HFFc6 (cell line): Measurements from ENCODE around the gene FMNL2. TPM values are rescaled to one million over a fixed set of nuclear protein-coding genes. Genes with fewer than 3 reads are reported as not detected.

Experiments used
- DNase-seq: peaks from one replicate; pipeline ENCODE4 v3.0.0-alpha.2; 2018
- H3K27ac Mint-ChIP-seq: 2 replicates; pipeline ENCODE4 v1.8.0; 2020; ENCODE audit warnings: mild to moderate bottlenecking, mixed read lengths
- H3K27me3 Mint-ChIP-seq: 2 replicates; pipeline ENCODE4 v1.8.0; 2021; ENCODE audit warnings: mild to moderate bottlenecking, moderate library complexity, mixed read lengths; ENCODE audit not compliant: insufficient read depth
- H3K36me3 Mint-ChIP-seq: 2 replicates; pipeline ENCODE4 v1.8.0; 2021; ENCODE audit warnings: low read depth, mixed read lengths
- H3K4me1 Mint-ChIP-seq: 2 replicates; pipeline ENCODE4 v1.8.0; 2020; ENCODE audit warnings: low read depth, mixed read lengths
- H3K4me3 Mint-ChIP-seq: 2 replicates; pipeline ENCODE4 v1.8.0; 2020; ENCODE audit warnings: mild to moderate bottlenecking, moderate library complexity, mixed read lengths
- H3K9me3 Mint-ChIP-seq: 2 replicates; pipeline ENCODE4 v1.8.0; 2020; ENCODE audit warnings: mild to moderate bottlenecking, mixed read lengths
- CTCF ChIP-seq: fragments of 200-600 bp; sonication (generic); IDR thresholded peaks from 2 replicates; pipeline ENCODE4 v1.5.0; 2021; ENCODE audit warnings: antibody characterized with exemption, mild to moderate bottlenecking
- total RNA-seq, 6 experiments: library from RNA; stranded (reverse); fragmentation: NEBNext Ultra II Directional; extraction: Animal tissue kit (Norgen Biotek cat#: 25700); gene quantifications; 2 replicates in 1 of 6; 3 replicates in 5 of 6; pipeline ENCODE4 v1.2.3, GENCODE V29; 2021

Gene FMNL2
- total RNA-seq, 6 experiments from 2014 or later: 13.7 to 20.9 (median 16.0) TPM

DNA sequence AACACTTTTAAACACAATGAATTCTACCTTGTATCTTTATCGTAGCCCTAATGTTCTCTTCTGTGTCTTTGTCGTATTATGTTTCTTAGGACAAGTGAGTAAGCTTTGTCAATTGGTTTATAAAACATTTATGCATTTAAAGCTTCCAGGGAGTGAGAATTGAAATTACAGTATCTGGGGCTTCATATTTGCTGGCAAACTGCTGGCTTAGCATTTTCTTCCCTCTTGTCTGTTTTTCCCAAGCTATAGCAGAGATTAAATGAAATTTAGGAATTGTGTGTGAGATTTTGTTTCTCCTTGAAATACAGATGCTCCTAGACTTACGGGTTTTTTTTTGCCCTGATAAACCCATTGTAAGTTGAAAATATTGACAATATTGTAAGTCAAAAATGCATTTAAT is 73.3 kb downstream of the FMNL2 start:
- Mint-ChIP-seq H3K4me3 (no peak overlapping the region), H3K27ac (no peak overlapping the region), H3K27me3 (no peaks in the 10 kb centered on the region), H3K4me1 (peaks cover 82% of the 10 kb centered on the region), H3K9me3 (no peaks in the 10 kb centered on the region), H3K36me3 (no peaks in the 10 kb centered on the region)
- TF ChIP-seq CTCF: no peak
- DNase-seq: no peak

DNA sequence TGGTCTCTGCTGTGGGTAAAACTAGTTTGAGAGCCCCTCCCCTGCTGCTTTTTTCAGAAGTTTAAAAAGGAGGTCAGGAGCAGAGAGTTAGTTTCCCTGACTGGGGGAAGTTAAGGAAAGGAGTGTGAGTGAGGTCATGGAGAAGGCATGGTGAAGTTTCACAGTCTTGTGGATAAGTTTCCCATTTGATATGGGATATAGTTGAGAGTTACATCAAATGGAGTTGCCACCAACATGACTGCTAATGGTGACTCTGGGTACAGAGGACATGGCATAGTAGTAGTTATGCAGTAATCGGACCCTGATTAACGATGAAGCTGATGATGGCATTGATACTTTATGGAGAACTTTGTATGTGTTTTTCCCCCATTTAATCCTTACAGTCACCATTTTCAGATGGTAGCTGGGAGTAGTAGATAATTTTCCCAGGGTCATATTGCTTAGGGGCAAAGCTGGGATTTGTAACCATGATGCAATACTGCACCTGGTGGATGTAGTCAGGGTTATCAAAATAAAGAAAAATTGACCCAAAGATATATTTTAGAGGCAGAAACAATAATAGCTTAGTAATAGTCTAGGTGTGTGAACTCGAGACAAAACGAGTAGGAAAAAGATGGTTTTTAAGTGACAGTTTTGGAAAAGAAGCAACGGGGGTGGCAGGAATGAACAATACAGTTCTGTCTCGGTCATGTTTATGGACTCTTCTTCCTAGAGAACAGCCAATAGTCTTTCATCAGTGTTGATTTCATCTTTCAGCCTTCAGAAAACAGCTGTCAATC is 74.6 kb downstream of the FMNL2 start:
- Mint-ChIP-seq H3K4me1 (peaks cover 88% of the 10 kb centered on the region), H3K4me3 (no peak overlapping the region), H3K27me3 (no peaks in the 10 kb centered on the region), H3K36me3 (no peaks in the 10 kb centered on the region), H3K9me3 (no peaks in the 10 kb centered on the region), H3K27ac (peak overlapping the region; percentile 36)
- TF ChIP-seq CTCF: no peak
- no peak for DNase-seq

DNA sequence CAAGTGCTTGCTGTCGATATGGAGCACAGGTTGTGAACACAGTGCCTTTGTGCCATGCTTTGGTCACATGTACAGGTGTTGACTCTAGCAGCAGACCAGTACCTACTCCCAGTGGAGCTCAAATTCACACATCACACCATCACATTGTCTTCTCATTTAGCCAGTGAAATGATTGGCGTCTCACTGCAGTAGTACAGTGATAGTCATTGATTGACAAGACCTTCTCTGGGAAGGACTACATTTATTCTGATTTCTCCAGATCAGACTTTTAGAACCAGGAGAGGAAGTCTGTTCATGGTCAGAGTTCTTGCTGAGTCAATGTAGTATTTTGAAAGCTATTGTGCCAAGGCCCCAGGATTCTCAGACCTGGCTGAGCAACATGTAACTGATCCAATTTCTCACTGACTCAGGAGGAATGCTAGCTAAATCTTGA is 75.2 kb downstream of the FMNL2 start:
- H3K27ac Mint-ChIP-seq: peak overlapping the region; percentile 36
- no peaks in the 10 kb centered on the region for H3K36me3 Mint-ChIP-seq
- no peaks in the 10 kb centered on the region for H3K27me3 Mint-ChIP-seq
- no peak for TF ChIP-seq CTCF
- H3K9me3 Mint-ChIP-seq: no peaks in the 10 kb centered on the region
- peak; percentile 33 for DNase-seq
- no peak overlapping the region; the same call in 1 of the 2 replicates for H3K4me3 Mint-ChIP-seq
- H3K4me1 Mint-ChIP-seq: peaks cover 88% of the 10 kb centered on the region

- Mint-ChIP-seq H3K27me3 (no peaks in the 10 kb centered on the region), H3K4me1 (peaks cover 88% of the 10 kb centered on the region), H3K27ac (peak overlapping the region; percentile 36), H3K36me3 (no peaks in the 10 kb centered on the region), H3K9me3 (no peaks in the 10 kb centered on the region), H3K4me3 (no peak overlapping the region)
- no peak for DNase-seq
- no peak; the same call in 1 of the 2 replicates for TF ChIP-seq CTCF
These were observed 76.2 kb downstream of the FMNL2 start for GRCh38 chr2:152411154-152411553.

- Mint-ChIP-seq H3K9me3 (no peaks in the 10 kb centered on the region), H3K4me3 (no peak overlapping the region), H3K27ac (no peak overlapping the region), H3K36me3 (no peaks in the 10 kb centered on the region), H3K4me1 (peaks cover 74% of the 10 kb centered on the region), H3K27me3 (no peaks in the 10 kb centered on the region)
- TF ChIP-seq CTCF: no peak
- DNase-seq: no peak
These were observed 78.5 kb downstream of the FMNL2 start for GRCh38 chr2:152413228-152414030.
